ENCODE results near the gene ARHGEF28.

The ARHGEF28 gene

DNA sequence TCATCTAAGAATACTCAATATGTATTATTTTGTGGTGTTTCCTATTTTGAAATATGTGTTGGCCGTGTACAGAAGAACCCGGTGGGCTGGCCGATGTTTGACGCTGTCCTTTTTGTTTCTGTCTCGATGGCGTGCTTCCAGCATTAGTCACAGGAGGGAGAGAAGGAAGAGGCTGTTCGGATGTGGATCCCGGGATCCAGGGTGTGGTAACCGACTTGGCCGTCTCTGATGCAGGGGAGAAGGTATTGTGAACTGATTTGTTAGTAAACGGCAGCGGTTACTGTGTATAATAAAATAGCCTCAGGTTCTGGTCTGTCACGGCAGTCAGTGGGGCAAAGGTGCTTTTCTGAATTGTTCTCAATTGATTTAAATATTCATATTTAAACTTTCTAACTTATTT is 275.0 kb downstream of the ARHGEF28 start:
- Histone ChIP-seq H3K27me3 (ENCODE audit: control insufficient read depth, insufficient read depth, low read length) (no peaks in the 10 kb centered on the region), H3K9ac (ENCODE audit: low read length) (no peak overlapping the region)

DNA sequence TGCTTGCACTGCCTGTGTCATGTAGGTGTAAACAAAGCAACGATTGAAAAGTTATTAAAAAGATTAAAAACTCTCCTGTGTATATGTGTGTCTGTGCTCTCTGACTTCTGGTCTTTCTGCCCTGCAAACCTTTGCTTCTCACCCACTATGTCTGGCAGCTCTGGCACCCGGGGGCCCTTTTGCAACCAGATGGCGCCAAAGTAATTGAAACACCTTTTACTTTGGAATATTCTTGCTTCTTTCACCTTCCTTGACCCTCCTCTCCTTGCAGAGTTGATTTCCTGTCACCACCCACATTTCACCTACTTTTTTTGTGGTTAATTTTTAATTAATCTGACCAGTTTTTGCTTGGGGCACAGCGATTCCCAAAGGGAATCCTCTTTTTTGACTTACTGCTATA is 275.5 kb downstream of the ARHGEF28 start:
- Histone ChIP-seq H3K9me3 (ENCODE audit: control insufficient read depth, low read depth, low read length) (no peaks in the 10 kb centered on the region), H3K4me1 (ENCODE audit: control insufficient read depth, low read depth, low read length) (no peaks in the 10 kb centered on the region), H3K4me3 (ENCODE audit: low read length) (no peak overlapping the region), H3K9ac (ENCODE audit: low read length) (no peak overlapping the region), H3K36me3 (ENCODE audit: control insufficient read depth, low read depth, low read length) (no peaks in the 10 kb centered on the region), H3K27me3 (ENCODE audit: control insufficient read depth, insufficient read depth, low read length) (no peaks in the 10 kb centered on the region), H3K27ac (ENCODE audit: low read length) (no peak overlapping the region)

More for the DNA sequence above, 275.0 kb downstream of the ARHGEF28 start:
- no peaks in the 10 kb centered on the region for H3K4me1 ChIP-seq (ENCODE audit: control insufficient read depth, low read depth, low read length)
- H3K36me3 ChIP-seq (ENCODE audit: control insufficient read depth, low read depth, low read length) = no peaks in the 10 kb centered on the region
- no peaks in the 10 kb centered on the region for H3K9me3 ChIP-seq (ENCODE audit: control insufficient read depth, low read depth, low read length)
- no peak overlapping the region for H3K4me3 ChIP-seq (ENCODE audit: low read length)
- no peak overlapping the region for H3K27ac ChIP-seq (ENCODE audit: low read length)

DNA sequence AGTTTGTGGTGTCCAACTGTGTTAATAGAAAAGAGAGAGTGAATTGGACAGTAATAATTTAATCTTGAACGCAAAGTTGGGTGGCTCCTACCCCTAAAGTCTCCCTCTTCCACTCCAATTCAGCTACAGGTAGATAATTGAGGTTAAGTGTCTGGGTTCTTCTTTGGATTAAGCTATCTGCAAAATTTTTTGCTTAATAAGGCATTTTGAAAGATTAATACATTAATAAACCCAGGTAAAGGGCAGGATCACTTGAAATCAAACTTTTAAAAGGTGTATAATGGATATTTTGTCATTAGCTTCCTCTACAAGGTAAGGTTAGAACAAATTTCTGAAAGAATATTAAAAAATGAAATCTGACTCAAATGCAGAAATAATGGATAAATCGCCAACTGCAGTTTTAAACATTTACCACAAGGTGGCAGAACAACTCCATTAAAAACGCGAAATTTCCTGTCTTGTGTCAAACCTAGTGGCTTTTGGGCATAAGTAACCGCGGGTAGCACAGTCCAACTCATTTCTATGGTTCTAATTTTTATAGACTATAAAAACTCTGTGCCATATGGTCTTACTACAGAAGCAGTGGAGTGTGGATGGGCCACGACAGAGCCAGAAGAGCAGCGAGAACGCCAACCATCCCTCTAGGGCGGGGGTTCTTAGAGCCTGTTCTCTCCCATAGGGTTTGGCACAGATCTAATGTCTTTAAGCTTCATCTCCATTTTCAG is 276.5 kb downstream of the ARHGEF28 start:
- Histone ChIP-seq H3K9ac (ENCODE audit: low read length) (no peak overlapping the region), H3K4me3 (ENCODE audit: low read length) (no peak overlapping the region), H3K27me3 (ENCODE audit: control insufficient read depth, insufficient read depth, low read length) (no peaks in the 10 kb centered on the region), H3K4me1 (ENCODE audit: control insufficient read depth, low read depth, low read length) (no peaks in the 10 kb centered on the region), H3K9me3 (ENCODE audit: control insufficient read depth, low read depth, low read length) (no peaks in the 10 kb centered on the region), H3K36me3 (ENCODE audit: control insufficient read depth, low read depth, low read length) (no peaks in the 10 kb centered on the region), H3K27ac (ENCODE audit: low read length) (no peak overlapping the region)

DNA sequence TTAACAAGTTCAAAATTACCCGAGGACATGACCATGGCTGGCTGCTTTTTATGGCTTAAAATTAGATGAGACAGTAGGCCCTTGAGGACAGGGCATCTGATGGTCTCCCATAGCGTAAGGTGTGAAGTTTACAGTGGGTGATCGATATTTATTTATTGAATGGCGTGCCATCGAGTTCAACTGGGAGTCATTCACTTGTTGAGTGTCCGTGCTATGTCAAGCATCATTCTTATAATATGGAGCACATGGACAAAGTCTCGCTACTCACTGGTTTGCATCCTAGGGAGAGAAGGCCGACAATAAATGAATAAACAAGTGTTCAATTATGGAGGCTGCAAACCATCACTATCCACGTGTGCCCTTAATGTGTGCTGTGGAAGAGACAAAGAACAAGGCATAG is 277.2 kb downstream of the ARHGEF28 start:
- Histone ChIP-seq H3K36me3 (ENCODE audit: control insufficient read depth, low read depth, low read length) (no peaks in the 10 kb centered on the region), H3K4me1 (ENCODE audit: control insufficient read depth, low read depth, low read length) (no peaks in the 10 kb centered on the region), H3K9ac (ENCODE audit: low read length) (no peak overlapping the region), H3K4me3 (ENCODE audit: low read length) (no peak overlapping the region), H3K27ac (ENCODE audit: low read length) (no peak overlapping the region), H3K9me3 (ENCODE audit: control insufficient read depth, low read depth, low read length) (no peaks in the 10 kb centered on the region), H3K27me3 (ENCODE audit: control insufficient read depth, insufficient read depth, low read length) (no peaks in the 10 kb centered on the region)

DNA sequence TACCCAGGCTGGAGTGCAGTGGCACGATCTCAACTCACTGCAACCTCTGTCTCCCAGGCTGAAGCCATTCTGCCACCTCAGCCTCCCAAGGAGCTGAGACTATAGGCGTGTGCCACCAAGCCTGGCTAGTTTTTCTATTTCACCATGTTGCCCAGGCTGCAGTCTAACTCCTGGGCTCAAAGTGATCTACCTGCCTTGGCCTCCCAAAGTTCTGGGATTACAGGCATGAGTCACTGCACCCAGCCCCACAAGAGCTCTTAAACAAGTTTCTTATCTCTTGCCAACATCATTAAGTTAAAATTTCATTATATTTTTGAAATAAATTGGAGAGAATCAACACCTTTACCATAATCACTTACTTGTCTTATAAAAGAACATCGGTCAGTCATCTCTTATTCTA is 280.3 kb downstream of the ARHGEF28 start:
- H3K4me3 ChIP-seq (ENCODE audit: low read length) = no peak overlapping the region
- no peak overlapping the region for H3K27ac ChIP-seq (ENCODE audit: low read length)
- H3K4me1 ChIP-seq (ENCODE audit: control insufficient read depth, low read depth, low read length) = no peaks in the 10 kb centered on the region
- H3K36me3 ChIP-seq (ENCODE audit: control insufficient read depth, low read depth, low read length) = no peaks in the 10 kb centered on the region
- H3K9ac ChIP-seq (ENCODE audit: low read length) = no peak overlapping the region
- no peaks in the 10 kb centered on the region for H3K27me3 ChIP-seq (ENCODE audit: control insufficient read depth, insufficient read depth, low read length)
- no peaks in the 10 kb centered on the region for H3K9me3 ChIP-seq (ENCODE audit: control insufficient read depth, low read depth, low read length)

DNA sequence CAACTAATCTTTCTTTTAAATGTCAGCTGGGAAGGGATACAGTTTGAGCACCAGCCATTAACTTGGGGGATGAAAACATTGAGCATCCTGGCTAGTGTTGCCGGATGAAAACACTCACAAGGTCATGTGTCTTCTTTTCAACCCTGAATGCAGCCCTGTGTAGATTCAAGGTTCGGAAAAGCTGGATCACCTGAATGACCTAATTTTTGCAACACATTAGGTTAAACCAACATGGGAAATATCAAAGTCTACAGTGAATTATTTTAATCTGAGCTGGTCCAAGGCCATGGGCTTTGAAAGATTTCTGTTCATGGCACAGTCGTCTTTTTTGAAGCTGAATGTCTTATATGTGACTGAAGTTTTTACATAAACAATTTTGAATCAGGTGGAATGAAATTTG is 281.2 kb downstream of the ARHGEF28 start:
- Histone ChIP-seq H3K9ac (ENCODE audit: low read length) (no peak overlapping the region), H3K27me3 (ENCODE audit: control insufficient read depth, insufficient read depth, low read length) (no peaks in the 10 kb centered on the region), H3K4me1 (ENCODE audit: control insufficient read depth, low read depth, low read length) (no peaks in the 10 kb centered on the region), H3K9me3 (ENCODE audit: control insufficient read depth, low read depth, low read length) (no peaks in the 10 kb centered on the region), H3K27ac (ENCODE audit: low read length) (no peak overlapping the region), H3K4me3 (ENCODE audit: low read length) (no peak overlapping the region), H3K36me3 (ENCODE audit: control insufficient read depth, low read depth, low read length) (no peaks in the 10 kb centered on the region)

DNA sequence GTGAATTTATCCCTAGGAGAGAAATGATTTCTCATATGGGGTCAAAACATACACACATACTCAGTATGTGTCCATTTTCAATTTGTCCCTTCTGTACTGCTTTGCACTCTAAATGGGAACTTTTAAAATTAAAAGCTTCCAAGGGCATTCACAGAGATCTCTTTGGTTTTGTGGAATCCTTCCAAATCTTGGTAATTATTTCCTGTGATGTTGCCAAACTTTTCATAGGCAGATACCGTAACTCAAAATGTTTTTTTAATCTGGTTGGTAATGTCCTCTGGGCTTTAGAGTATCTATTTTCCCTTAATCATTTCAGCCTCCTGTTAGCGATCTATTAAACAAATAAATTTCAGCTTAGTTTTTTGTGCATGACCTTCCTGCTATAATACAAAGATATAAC is 282.4 kb downstream of the ARHGEF28 start:
- H3K9me3 ChIP-seq (ENCODE audit: control insufficient read depth, low read depth, low read length) = no peaks in the 10 kb centered on the region

DNA sequence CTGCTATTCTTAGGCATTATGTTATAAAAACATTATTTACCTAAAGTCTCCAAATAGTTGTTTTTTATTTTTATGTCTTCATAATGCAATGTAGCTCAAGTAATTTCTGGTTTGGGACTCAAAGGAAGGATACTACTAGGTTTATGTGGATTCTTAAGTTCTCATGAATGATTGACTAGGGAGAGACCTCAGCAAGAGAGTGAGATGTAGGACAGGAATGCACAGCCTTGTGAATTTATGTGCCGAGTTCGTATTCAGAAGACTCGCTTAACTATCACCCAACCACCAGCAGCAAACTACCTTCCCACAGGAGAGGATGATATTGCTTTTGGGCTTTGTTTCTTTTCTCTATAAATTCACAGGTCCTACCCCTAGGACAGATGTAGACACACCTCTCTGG is 282.9 kb downstream of the ARHGEF28 start:
- H3K36me3 ChIP-seq (ENCODE audit: control insufficient read depth, low read depth, low read length) = no peaks in the 10 kb centered on the region
- no peaks in the 10 kb centered on the region for H3K9me3 ChIP-seq (ENCODE audit: control insufficient read depth, low read depth, low read length)
- H3K27ac ChIP-seq (ENCODE audit: low read length) = no peak overlapping the region
- H3K4me3 ChIP-seq (ENCODE audit: low read length) = no peak overlapping the region
- H3K27me3 ChIP-seq (ENCODE audit: control insufficient read depth, insufficient read depth, low read length) = no peaks in the 10 kb centered on the region
- H3K9ac ChIP-seq (ENCODE audit: low read length) = no peak overlapping the region
- no peaks in the 10 kb centered on the region for H3K4me1 ChIP-seq (ENCODE audit: control insufficient read depth, low read depth, low read length)

More for the DNA sequence above, 282.4 kb downstream of the ARHGEF28 start:
- Histone ChIP-seq H3K36me3 (ENCODE audit: control insufficient read depth, low read depth, low read length) (no peaks in the 10 kb centered on the region), H3K4me1 (ENCODE audit: control insufficient read depth, low read depth, low read length) (no peaks in the 10 kb centered on the region), H3K4me3 (ENCODE audit: low read length) (no peak overlapping the region), H3K27me3 (ENCODE audit: control insufficient read depth, insufficient read depth, low read length) (no peaks in the 10 kb centered on the region), H3K27ac (ENCODE audit: low read length) (no peak overlapping the region), H3K9ac (ENCODE audit: low read length) (no peak overlapping the region)

DNA sequence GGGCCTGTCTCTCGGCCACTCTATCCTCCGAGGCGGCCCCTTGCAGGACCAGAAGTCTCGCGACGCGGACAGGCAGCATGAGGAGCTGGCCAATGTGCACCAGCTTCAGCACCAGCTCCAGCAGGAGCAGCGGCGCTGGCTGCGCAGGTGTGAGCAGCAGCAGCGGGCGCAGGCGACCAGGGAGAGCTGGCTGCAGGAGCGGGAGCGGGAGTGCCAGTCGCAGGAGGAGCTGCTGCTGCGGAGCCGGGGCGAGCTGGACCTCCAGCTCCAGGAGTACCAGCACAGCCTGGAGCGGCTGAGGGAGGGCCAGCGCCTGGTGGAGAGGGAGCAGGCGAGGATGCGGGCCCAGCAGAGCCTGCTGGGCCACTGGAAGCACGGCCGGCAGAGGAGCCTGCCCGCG is 283.5 kb downstream of the ARHGEF28 start:
- Histone ChIP-seq H3K27ac (ENCODE audit: low read length) (no peak overlapping the region), H3K9ac (ENCODE audit: low read length) (no peak overlapping the region), H3K9me3 (ENCODE audit: control insufficient read depth, low read depth, low read length) (no peaks in the 10 kb centered on the region), H3K4me1 (ENCODE audit: control insufficient read depth, low read depth, low read length) (no peaks in the 10 kb centered on the region), H3K27me3 (ENCODE audit: control insufficient read depth, insufficient read depth, low read length) (no peaks in the 10 kb centered on the region), H3K36me3 (ENCODE audit: control insufficient read depth, low read depth, low read length) (no peaks in the 10 kb centered on the region), H3K4me3 (ENCODE audit: low read length) (no peak overlapping the region)

DNA sequence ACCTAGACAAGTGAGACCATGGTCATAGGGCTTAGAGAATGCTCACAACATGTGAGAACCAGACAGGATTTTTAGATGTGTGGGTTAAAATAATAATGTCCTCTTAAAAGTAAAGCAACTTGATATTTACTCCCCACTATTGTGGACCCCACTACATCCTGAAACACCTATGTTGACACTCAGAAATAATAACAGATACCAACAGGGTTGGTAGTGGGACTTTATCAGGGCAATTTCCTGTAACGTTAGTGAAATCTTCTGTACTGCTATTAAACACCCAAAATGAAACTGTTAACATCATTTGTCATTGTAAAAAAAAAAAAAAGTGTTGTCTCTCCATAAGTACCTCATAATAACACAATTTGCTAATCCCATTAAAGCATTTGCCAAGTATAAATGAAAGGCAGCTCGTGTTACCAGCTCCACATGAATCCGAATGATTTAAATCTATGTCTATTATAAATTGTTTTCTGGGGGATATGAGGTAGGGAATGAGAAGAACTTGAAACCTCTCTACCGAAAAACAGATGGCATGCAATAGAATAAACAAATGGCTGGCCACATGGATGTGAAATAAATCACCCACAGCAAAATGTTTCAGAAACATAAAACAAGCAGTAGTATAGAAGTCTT is 285.9 kb downstream of the ARHGEF28 start:
- Histone ChIP-seq H3K9ac (ENCODE audit: low read length) (no peak overlapping the region), H3K27me3 (ENCODE audit: control insufficient read depth, insufficient read depth, low read length) (no peaks in the 10 kb centered on the region), H3K4me1 (ENCODE audit: control insufficient read depth, low read depth, low read length) (no peaks in the 10 kb centered on the region), H3K4me3 (ENCODE audit: low read length) (no peak overlapping the region), H3K9me3 (ENCODE audit: control insufficient read depth, low read depth, low read length) (no peaks in the 10 kb centered on the region), H3K36me3 (ENCODE audit: control insufficient read depth, low read depth, low read length) (no peaks in the 10 kb centered on the region), H3K27ac (ENCODE audit: low read length) (no peak overlapping the region)

DNA sequence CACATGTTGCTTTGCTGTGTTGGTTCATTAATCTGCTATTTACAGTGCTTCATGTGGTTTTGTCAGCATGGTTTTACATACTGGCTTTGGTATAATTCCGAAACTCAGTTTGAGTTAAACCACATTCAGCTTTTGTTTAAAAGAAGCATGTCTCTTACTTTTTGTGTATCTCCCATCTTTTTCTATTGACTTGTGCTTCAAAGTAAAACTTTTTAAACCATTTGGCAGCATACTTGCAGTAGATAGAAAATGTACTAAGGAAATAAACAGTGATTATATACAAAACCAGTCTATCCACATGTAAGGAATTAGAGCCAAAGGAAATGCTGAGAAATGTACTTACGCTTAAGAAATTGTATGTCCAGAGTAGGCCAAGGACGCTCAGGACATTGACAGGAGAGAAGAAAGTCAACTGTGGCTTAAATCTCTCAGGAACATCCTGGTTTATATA is 286.9 kb downstream of the ARHGEF28 start:
- no peaks in the 10 kb centered on the region for H3K9me3 ChIP-seq (ENCODE audit: control insufficient read depth, low read depth, low read length)
- H3K36me3 ChIP-seq (ENCODE audit: control insufficient read depth, low read depth, low read length) = no peaks in the 10 kb centered on the region
- no peaks in the 10 kb centered on the region for H3K4me1 ChIP-seq (ENCODE audit: control insufficient read depth, low read depth, low read length)
- H3K4me3 ChIP-seq (ENCODE audit: low read length) = no peak overlapping the region
- H3K9ac ChIP-seq (ENCODE audit: low read length) = no peak overlapping the region
- no peaks in the 10 kb centered on the region for H3K27me3 ChIP-seq (ENCODE audit: control insufficient read depth, insufficient read depth, low read length)
- H3K27ac ChIP-seq (ENCODE audit: low read length) = no peak overlapping the region

DNA sequence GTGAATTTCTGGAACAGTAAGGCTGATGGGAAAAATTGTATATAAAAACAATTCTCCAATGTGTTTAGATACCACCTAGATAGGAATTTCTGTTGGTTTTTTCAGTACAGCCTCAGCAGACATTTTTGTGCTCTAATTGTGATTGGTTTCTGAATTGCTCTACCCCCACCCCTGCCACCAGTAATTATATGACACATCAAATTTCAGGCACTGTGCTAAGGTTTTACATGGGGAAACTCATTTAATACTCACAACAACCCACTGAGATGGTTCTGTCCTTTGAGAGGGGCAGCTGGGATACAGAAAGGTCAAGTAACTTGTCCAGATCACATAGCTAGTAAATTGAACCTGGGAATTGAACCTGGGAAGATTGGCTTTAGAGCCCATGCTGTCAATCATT is 288.0 kb downstream of the ARHGEF28 start:
- H3K27ac ChIP-seq (ENCODE audit: low read length) = no peak overlapping the region
- no peaks in the 10 kb centered on the region for H3K9me3 ChIP-seq (ENCODE audit: control insufficient read depth, low read depth, low read length)
- H3K4me3 ChIP-seq (ENCODE audit: low read length) = no peak overlapping the region
- no peaks in the 10 kb centered on the region for H3K36me3 ChIP-seq (ENCODE audit: control insufficient read depth, low read depth, low read length)
- no peak overlapping the region for H3K9ac ChIP-seq (ENCODE audit: low read length)
- H3K27me3 ChIP-seq (ENCODE audit: control insufficient read depth, insufficient read depth, low read length) = no peaks in the 10 kb centered on the region
- H3K4me1 ChIP-seq (ENCODE audit: control insufficient read depth, low read depth, low read length) = no peaks in the 10 kb centered on the region

All from iPS-18a (cell line).